GM23338 (cell line): ENCODE data around the gene MPZ. TPM values are rescaled to one million over a fixed set of nuclear protein-coding genes. Genes with fewer than 3 reads are reported as not detected.

Source experiments
- ATAC-seq: fragments of 200-7000 bp; cut with Tn5 transposase; 3 replicates; pipeline ENCODE4 v1.9.1; 2020
- DNase-seq: peaks from one replicate; pipeline ENCODE4 v3.0.0-alpha.2; 2015; ENCODE audit warnings: low spot score
- H2AFZ ChIP-seq: fragments of 200-600 bp; sonication (generic); 2 replicates; pipeline ENCODE4 v1.8.0; 2016; ENCODE audit warnings: antibody characterized with exemption, mild to moderate bottlenecking, moderate library complexity
- H3F3A ChIP-seq: fragments of 200-600 bp; sonication (generic); replicated peaks from 2 replicates; pipeline ENCODE4 v1.8.0; 2017; ENCODE audit warnings: antibody characterized with exemption, mixed run types, low read depth
- H3K27ac ChIP-seq: fragments of 200-600 bp; sonication (generic); 2 replicates; pipeline ENCODE4 v1.6.1; 2016; ENCODE audit warnings: low read depth
- H3K27me3 ChIP-seq: fragments of 200-600 bp; sonication (generic); 2 replicates; pipeline ENCODE4 v1.8.0; 2016; ENCODE audit warnings: mild to moderate bottlenecking, mixed run types, moderate library complexity; ENCODE audit not compliant: insufficient read depth
- H3K36me3 ChIP-seq: fragments of 200-600 bp; sonication (generic); 2 replicates; pipeline ENCODE4 v1.8.0; 2016; ENCODE audit warnings: mild to moderate bottlenecking; ENCODE audit not compliant: insufficient read depth
- H3K4me1 ChIP-seq: fragments of 200-600 bp; sonication (generic); 2 replicates; pipeline ENCODE4 v1.8.0; 2016; ENCODE audit warnings: mild to moderate bottlenecking, moderate library complexity; ENCODE audit not compliant: insufficient read depth
- H3K4me2 ChIP-seq: fragments of 200-600 bp; sonication (generic); 2 replicates; pipeline ENCODE4 v1.7.1; 2017; ENCODE audit warnings: mixed run types
- H3K4me3 ChIP-seq: fragments of 200-600 bp; sonication (generic); 2 replicates; pipeline ENCODE4 v1.6.1; 2016; ENCODE audit warnings: mixed run types
- H3K79me2 ChIP-seq: fragments of 200-600 bp; sonication (generic); replicated peaks from 2 replicates; pipeline ENCODE4 v1.8.0; 2017; ENCODE audit warnings: mild to moderate bottlenecking; ENCODE audit not compliant: insufficient read depth
- H3K9me2 ChIP-seq: fragments of 200-600 bp; sonication (generic); 2 replicates; pipeline ENCODE4 v1.8.0; 2017; ENCODE audit not compliant: insufficient read depth
- H4K20me1 ChIP-seq: fragments of 200-600 bp; sonication (generic); replicated peaks from 2 replicates; pipeline ENCODE4 v1.8.0; 2017; ENCODE audit warnings: mild to moderate bottlenecking; ENCODE audit not compliant: insufficient read depth
- H3K27ac Mint-ChIP-seq: 2 replicates; pipeline ENCODE4 v1.8.0; 2020; ENCODE audit warnings: inconsistent platforms, mild to moderate bottlenecking, moderate library complexity, mixed read lengths
- H3K27me3 Mint-ChIP-seq: 3 replicates; pipeline ENCODE4 v1.8.0; 2022; ENCODE audit warnings: low read depth, mild to moderate bottlenecking, moderate library complexity, mixed read lengths, inconsistent platforms; ENCODE audit not compliant: insufficient read depth, poor library complexity
- H3K36me3 Mint-ChIP-seq: 3 replicates; pipeline ENCODE4 v1.8.0; 2021; ENCODE audit warnings: low read depth, mild to moderate bottlenecking, inconsistent platforms, moderate library complexity, mixed read lengths
- H3K4me1 Mint-ChIP-seq: 3 replicates; pipeline ENCODE4 v1.8.0; 2020; ENCODE audit warnings: mild to moderate bottlenecking, inconsistent platforms, mixed read lengths
- H3K4me3 Mint-ChIP-seq: 3 replicates; pipeline ENCODE4 v1.8.0; 2021; ENCODE audit warnings: moderate library complexity, mild to moderate bottlenecking, inconsistent platforms, mixed read lengths
- H3K9me3 Mint-ChIP-seq: 3 replicates; pipeline ENCODE4 v1.8.0; 2020; ENCODE audit warnings: moderate library complexity, mild to moderate bottlenecking, inconsistent platforms, mixed read lengths
- CREB1 ChIP-seq: fragments of 250-450 bp; sonication (Bioruptor Pico); IDR thresholded peaks from 2 replicates; pipeline ENCODE4 v1.5.0; 2020; ENCODE audit warnings: low read depth, mild to moderate bottlenecking, moderate library complexity
- CTCF ChIP-seq, 2 experiments: fragments of 200-600 bp in 1 of 2; sonication (generic) in 1 of 2; conservative IDR thresholded peaks; 2 replicates each; pipeline versions ENCODE4 v1.5.1 to v1.6.1; 2016 to 2017; ENCODE audit warnings: antibody characterized with exemption in 2 of 2, low read depth in 2 of 2, mild to moderate bottlenecking in 2 of 2, moderate library complexity in 1 of 2
- ETS1 ChIP-seq: IDR thresholded peaks from 2 replicates; pipeline ENCODE4 v1.6.1; 2016; ENCODE audit warnings: antibody characterized with exemption
- EZH2 ChIP-seq: fragments of 200-600 bp; sonication (generic); IDR thresholded peaks from one replicate; pipeline ENCODE4 v1.8.0; 2017; ENCODE audit warnings: antibody characterized with exemption, mild to moderate bottlenecking, low read depth; ENCODE audit not compliant: unreplicated experiment
- EZH2phosphoT487 ChIP-seq: fragments of 200-600 bp; sonication (generic); IDR thresholded peaks from one replicate; pipeline ENCODE4 v1.8.1; 2018; ENCODE audit warnings: antibody characterized with exemption; ENCODE audit not compliant: unreplicated experiment
- JUNB ChIP-seq: IDR thresholded peaks from one replicate; pipeline ENCODE4 v1.6.1; 2016; ENCODE audit warnings: antibody characterized with exemption; ENCODE audit not compliant: unreplicated experiment
- NANOG ChIP-seq: IDR thresholded peaks from 2 replicates; pipeline ENCODE4 v1.6.1; 2016; ENCODE audit warnings: antibody characterized with exemption, borderline replicate concordance
- POLR2AphosphoS5 ChIP-seq: IDR thresholded peaks from 2 replicates; pipeline ENCODE4 v1.6.1; 2016; ENCODE audit warnings: antibody characterized with exemption, low read depth
- STAT1 ChIP-seq: IDR thresholded peaks from one replicate; pipeline ENCODE4 v1.6.1; 2016; ENCODE audit warnings: antibody characterized with exemption; ENCODE audit not compliant: unreplicated experiment
- ZNF114 ChIP-seq: fragments of 250-450 bp; sonication (Bioruptor Pico); IDR thresholded peaks from 2 replicates; pipeline ENCODE4 v1.5.0; 2020; ENCODE audit warnings: mild to moderate bottlenecking, moderate library complexity
- ZNF331 ChIP-seq: fragments of 250-450 bp; sonication (Bioruptor Pico); IDR thresholded peaks from 2 replicates; pipeline ENCODE4 v1.5.0; 2020; ENCODE audit warnings: low read depth, mild to moderate bottlenecking, moderate library complexity
- polyA plus RNA-seq: library from polyadenylated mRNA; unstranded; fragments of >200 nt; fragmentation: Nextera tagmentation; extraction: Ambion mirVana; gene quantifications from 2 replicates; pipeline ENCODE4 v1.2.1, GENCODE V29; 2016
- total RNA-seq: library from RNA; depleted of rRNA; stranded (reverse); fragments of >200 nt; shearing (Covaris generic); gene quantifications from 2 replicates; pipeline ENCODE4 v1.2.3, GENCODE V29; 2014
- TF ChIP-seq, protein P1 (sequence below): fragments of 250-450 bp; sonication (Bioruptor Pico); IDR thresholded peaks from 2 replicates; pipeline ENCODE4 v1.5.0; 2020; ENCODE audit warnings: mild to moderate bottlenecking, moderate library complexity
- TF ChIP-seq, protein P2 (sequence below): IDR thresholded peaks from one replicate; pipeline ENCODE4 v1.6.1; 2018; ENCODE audit warnings: antibody characterized with exemption; ENCODE audit not compliant: unreplicated experiment

The MPZ gene
- total and polyA plus RNA-seq, 2 experiments from 2014 or later = 1.9 to 4.0 TPM

GRCh38 chr1:161290779-161291178, 19.0 kb downstream of the MPZ start:
- TF ChIP-seq STAT1 (no peak), CTCF (conservative IDR thresholded peaks at IDR 0.05; ENCODE audit: low read depth in 2 of 2) (no peak), ETS1 (no peak), ZNF114 (CRISPR knock-in tag) (no peak), NANOG (no peak), CREB1 (CRISPR knock-in tag) (no peak), ZNF331 (no peak), POLR2AphosphoS5 (no peak), EZH2phosphoT487 (no peak), JUNB (no peak), EZH2 (no peak)
- TF ChIP-seq, protein P1, sequence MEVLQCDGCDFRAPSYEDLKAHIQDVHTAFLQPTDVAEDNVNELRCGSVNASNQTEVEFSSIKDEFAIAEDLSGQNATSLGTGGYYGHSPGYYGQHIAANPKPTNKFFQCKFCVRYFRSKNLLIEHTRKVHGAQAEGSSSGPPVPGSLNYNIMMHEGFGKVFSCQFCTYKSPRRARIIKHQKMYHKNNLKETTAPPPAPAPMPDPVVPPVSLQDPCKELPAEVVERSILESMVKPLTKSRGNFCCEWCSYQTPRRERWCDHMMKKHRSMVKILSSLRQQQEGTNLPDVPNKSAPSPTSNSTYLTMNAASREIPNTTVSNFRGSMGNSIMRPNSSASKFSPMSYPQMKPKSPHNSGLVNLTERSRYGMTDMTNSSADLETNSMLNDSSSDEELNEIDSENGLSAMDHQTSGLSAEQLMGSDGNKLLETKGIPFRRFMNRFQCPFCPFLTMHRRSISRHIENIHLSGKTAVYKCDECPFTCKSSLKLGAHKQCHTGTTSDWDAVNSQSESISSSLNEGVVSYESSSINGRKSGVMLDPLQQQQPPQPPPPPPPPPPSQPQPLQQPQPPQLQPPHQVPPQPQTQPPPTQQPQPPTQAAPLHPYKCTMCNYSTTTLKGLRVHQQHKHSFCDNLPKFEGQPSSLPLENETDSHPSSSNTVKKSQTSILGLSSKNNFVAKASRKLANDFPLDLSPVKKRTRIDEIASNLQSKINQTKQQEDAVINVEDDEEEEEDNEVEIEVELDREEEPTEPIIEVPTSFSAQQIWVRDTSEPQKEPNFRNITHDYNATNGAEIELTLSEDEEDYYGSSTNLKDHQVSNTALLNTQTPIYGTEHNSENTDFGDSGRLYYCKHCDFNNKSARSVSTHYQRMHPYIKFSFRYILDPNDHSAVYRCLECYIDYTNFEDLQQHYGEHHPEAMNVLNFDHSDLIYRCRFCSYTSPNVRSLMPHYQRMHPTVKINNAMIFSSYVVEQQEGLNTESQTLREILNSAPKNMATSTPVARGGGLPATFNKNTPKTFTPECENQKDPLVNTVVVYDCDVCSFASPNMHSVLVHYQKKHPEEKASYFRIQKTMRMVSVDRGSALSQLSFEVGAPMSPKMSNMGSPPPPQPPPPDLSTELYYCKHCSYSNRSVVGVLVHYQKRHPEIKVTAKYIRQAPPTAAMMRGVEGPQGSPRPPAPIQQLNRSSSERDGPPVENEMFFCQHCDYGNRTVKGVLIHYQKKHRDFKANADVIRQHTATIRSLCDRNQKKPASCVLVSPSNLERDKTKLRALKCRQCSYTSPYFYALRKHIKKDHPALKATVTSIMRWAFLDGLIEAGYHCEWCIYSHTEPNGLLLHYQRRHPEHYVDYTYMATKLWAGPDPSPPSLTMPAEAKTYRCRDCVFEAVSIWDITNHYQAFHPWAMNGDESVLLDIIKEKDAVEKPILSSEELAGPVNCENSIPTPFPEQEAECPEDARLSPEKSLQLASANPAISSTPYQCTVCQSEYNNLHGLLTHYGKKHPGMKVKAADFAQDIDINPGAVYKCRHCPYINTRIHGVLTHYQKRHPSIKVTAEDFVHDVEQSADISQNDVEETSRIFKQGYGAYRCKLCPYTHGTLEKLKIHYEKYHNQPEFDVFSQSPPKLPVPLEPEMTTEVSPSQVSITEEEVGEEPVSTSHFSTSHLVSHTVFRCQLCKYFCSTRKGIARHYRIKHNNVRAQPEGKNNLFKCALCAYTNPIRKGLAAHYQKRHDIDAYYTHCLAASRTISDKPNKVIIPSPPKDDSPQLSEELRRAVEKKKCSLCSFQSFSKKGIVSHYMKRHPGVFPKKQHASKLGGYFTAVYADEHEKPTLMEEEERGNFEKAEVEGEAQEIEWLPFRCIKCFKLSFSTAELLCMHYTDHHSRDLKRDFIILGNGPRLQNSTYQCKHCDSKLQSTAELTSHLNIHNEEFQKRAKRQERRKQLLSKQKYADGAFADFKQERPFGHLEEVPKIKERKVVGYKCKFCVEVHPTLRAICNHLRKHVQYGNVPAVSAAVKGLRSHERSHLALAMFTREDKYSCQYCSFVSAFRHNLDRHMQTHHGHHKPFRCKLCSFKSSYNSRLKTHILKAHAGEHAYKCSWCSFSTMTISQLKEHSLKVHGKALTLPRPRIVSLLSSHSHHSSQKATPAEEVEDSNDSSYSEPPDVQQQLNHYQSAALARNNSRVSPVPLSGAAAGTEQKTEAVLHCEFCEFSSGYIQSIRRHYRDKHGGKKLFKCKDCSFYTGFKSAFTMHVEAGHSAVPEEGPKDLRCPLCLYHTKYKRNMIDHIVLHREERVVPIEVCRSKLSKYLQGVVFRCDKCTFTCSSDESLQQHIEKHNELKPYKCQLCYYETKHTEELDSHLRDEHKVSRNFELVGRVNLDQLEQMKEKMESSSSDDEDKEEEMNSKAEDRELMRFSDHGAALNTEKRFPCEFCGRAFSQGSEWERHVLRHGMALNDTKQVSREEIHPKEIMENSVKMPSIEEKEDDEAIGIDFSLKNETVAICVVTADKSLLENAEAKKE (CRISPR knock-in tag) = no peak
- TF ChIP-seq, protein P2, sequence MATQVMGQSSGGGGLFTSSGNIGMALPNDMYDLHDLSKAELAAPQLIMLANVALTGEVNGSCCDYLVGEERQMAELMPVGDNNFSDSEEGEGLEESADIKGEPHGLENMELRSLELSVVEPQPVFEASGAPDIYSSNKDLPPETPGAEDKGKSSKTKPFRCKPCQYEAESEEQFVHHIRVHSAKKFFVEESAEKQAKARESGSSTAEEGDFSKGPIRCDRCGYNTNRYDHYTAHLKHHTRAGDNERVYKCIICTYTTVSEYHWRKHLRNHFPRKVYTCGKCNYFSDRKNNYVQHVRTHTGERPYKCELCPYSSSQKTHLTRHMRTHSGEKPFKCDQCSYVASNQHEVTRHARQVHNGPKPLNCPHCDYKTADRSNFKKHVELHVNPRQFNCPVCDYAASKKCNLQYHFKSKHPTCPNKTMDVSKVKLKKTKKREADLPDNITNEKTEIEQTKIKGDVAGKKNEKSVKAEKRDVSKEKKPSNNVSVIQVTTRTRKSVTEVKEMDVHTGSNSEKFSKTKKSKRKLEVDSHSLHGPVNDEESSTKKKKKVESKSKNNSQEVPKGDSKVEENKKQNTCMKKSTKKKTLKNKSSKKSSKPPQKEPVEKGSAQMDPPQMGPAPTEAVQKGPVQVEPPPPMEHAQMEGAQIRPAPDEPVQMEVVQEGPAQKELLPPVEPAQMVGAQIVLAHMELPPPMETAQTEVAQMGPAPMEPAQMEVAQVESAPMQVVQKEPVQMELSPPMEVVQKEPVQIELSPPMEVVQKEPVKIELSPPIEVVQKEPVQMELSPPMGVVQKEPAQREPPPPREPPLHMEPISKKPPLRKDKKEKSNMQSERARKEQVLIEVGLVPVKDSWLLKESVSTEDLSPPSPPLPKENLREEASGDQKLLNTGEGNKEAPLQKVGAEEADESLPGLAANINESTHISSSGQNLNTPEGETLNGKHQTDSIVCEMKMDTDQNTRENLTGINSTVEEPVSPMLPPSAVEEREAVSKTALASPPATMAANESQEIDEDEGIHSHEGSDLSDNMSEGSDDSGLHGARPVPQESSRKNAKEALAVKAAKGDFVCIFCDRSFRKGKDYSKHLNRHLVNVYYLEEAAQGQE = no peak
- Histone ChIP-seq H2AFZ (no peak overlapping the region), H3K36me3 (no peaks in the 10 kb centered on the region), H3K27ac (no peak overlapping the region), H3K79me2 (no peaks in the 10 kb centered on the region), H3K27me3 (no peaks in the 10 kb centered on the region), H3K9me2 (no peaks in the 10 kb centered on the region), H3K4me2 (no peak overlapping the region), H3K4me1 (no peaks in the 10 kb centered on the region), H3K4me3 (no peak overlapping the region), H3F3A (no peaks in the 10 kb centered on the region), H4K20me1 (no peaks in the 10 kb centered on the region)
- no peak for DNase-seq
- no peak overlapping the region for H3K27ac Mint-ChIP-seq
- peaks cover 4% of the 10 kb centered on the region for H3K27me3 Mint-ChIP-seq
- H3K4me1 Mint-ChIP-seq = peaks cover 8% of the 10 kb centered on the region
- H3K4me3 Mint-ChIP-seq = no peak overlapping the region
- no peaks in the 10 kb centered on the region for H3K36me3 Mint-ChIP-seq
- H3K9me3 Mint-ChIP-seq = no peaks in the 10 kb centered on the region; the same call in 2 of the 3 replicates
- no peak for ATAC-seq
